ENCODE data around the gene WWOX.
"Not testable (repeated sequence)": the region's sequence is repeated elsewhere in the genome, so short reads cannot be mapped to it uniquely, and the experiment has no call there.

WWOX gene

GRCh38 chr16:78099271-78100111 lies at the start of gene WWOX:
Gene WWOX, plus strand, starts transcription at chr16:78099654.
- peak; percentile 67 for DNase-seq (ENCODE audit: low spot score)

- DNase-seq (ENCODE audit: low spot score) = no peak
These were observed 48.6 kb upstream of the WWOX start for GRCh38 chr16:78050734-78051400.

GRCh38 chr16:78057803-78058564 lies 41.5 kb upstream of the WWOX start:
- no peak for DNase-seq (ENCODE audit: low spot score)

GRCh38 chr16:78059806-78060205 lies 39.6 kb upstream of the WWOX start:
- not testable (repeated sequence) for DNase-seq (ENCODE audit: low spot score)

GRCh38 chr16:78060295-78060694 lies 39.2 kb upstream of the WWOX start:
- no peak for DNase-seq (ENCODE audit: low spot score)

- DNase-seq (ENCODE audit: low spot score) = no peak
These were observed 38.6 kb upstream of the WWOX start for GRCh38 chr16:78060809-78061208.

GRCh38 chr16:78065319-78065718 lies 34.1 kb upstream of the WWOX start:
- no peak for DNase-seq (ENCODE audit: low spot score)

- no peak for DNase-seq (ENCODE audit: low spot score)
These were observed 29.5 kb upstream of the WWOX start for GRCh38 chr16:78069913-78070312.

- no peak for DNase-seq (ENCODE audit: low spot score)
These were observed 27.2 kb upstream of the WWOX start for GRCh38 chr16:78072275-78072674.

GRCh38 chr16:78075800-78076199 lies 23.7 kb upstream of the WWOX start:
- DNase-seq (ENCODE audit: low spot score) = no peak

- no peak for DNase-seq (ENCODE audit: low spot score)
These were observed 18.1 kb upstream of the WWOX start for GRCh38 chr16:78081341-78081740.

- DNase-seq (ENCODE audit: low spot score) = no peak
These were observed 8.0 kb upstream of the WWOX start for GRCh38 chr16:78091419-78091818.

GRCh38 chr16:78092758-78093157 lies 6.7 kb upstream of the WWOX start:
- DNase-seq (ENCODE audit: low spot score) = no peak

- no peak for DNase-seq (ENCODE audit: low spot score)
These were observed 5.3 kb upstream of the WWOX start for GRCh38 chr16:78094166-78094565.

GRCh38 chr16:78094998-78095397 lies 4.5 kb upstream of the WWOX start:
- DNase-seq (ENCODE audit: low spot score) = no peak

GRCh38 chr16:78096386-78096785 lies 3.1 kb upstream of the WWOX start:
- DNase-seq (ENCODE audit: low spot score) = no peak

- no peak for DNase-seq (ENCODE audit: low spot score)
These were observed 1.9 kb upstream of the WWOX start for GRCh38 chr16:78097548-78097947.

- DNase-seq (ENCODE audit: low spot score) = no peak
These were observed 1.4 kb upstream of the WWOX start for GRCh38 chr16:78098087-78098486.

- DNase-seq (ENCODE audit: low spot score) = no peak
These were observed 721 bp upstream of the WWOX start for GRCh38 chr16:78098595-78099270.

- DNase-seq (ENCODE audit: low spot score) = peak; percentile 10
These were observed 636 bp downstream of the WWOX start for GRCh38 chr16:78100112-78100467.

GRCh38 chr16:78102122-78102660 lies 2.7 kb downstream of the WWOX start:
- DNase-seq (ENCODE audit: low spot score) = no peak

- no peak for DNase-seq (ENCODE audit: low spot score)
These were observed 3.4 kb downstream of the WWOX start for GRCh38 chr16:78102865-78103264.
